ENCODE data around the gene RGS14. TPM values are rescaled to one million over a fixed set of nuclear protein-coding genes. Genes with fewer than 3 reads are reported as not detected.

The RGS14 gene
- total and polyA plus RNA-seq, 2 donors (not counting 3 experiments of a cell fraction or from before 2014, with no cell fraction given), result 4.3 to 7.3 TPM

DNA sequence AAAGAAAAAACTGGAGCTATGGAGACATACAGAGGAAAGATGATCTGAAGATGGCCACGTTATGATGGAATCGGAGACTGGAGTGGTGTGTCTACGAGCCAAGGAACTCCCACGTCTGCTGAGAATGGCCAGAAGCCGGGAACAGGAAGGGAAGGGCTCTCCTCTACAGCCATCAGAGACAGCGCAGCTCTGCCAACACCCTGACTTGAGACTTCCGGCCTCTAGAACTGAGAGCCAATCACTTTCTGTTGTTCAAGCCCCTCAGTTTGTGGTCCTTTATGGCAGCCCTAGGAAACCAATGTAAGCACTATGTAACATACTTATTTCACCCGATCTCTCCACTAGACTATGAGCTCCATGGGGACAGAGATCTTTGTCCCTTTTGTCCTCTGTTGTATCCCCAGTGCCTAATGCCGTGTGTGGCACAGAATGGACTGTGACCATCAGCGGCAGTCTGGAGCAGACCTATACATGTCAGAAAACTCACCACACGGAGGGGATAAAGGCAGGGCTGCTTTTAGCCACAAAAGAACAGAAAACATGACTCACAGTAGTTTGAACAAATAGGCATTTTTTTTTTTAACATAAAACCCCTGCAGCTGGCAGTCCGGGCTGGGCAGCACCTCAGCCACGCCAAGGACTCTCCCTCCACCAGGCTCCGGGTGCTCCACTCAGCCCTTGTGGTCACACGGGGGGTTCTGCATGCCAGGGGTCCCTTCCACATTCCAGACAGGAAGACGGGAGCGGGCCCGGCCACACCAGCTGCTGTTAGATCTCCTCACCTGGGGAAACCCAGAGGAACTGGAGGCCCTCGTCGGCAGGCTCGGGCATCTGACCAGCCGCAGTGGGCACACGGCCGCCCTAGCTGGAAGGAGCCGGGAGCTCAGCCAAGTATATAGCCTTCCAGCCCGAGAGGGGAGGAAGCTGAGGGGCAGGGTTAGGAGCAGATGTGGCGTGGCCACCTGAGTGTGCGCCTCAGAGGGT, 29.9 kb upstream of the RGS14 start:
- peak overlapping the region in 1 of 3 experiments; percentile 36 for H3K4me3 ChIP-seq (replicated peaks in 1 of 3; ENCODE audit: insufficient read depth in 1 of 3, low read depth in 1 of 3, low read length in 3 of 3)
- DNase-seq (ENCODE audit: low read depth, low spot score), result peak; percentile 79
- dilution Hi-C loops (cut with MboI; ENCODE audit: extremely low pct_ligation_motif_present, low sequenced_read_pairs), result no loop called here
- peak overlapping the region; percentile 77 for H3K27ac ChIP-seq (ENCODE audit: insufficient read depth, low read depth, low read length)
- peak overlapping the region; percentile 60 for H3K9ac ChIP-seq (replicated peaks; ENCODE audit: extremely low read depth, insufficient read depth, low read length)
- no peaks in the 10 kb centered on the region for H3K9me1 ChIP-seq (replicated peaks; ENCODE audit: control insufficient read depth, extremely low read depth, insufficient read depth, low read length)
- no TSS peak for BruUV-seq (replicated peaks)
- ChIA-PET POLR2A (interaction anchor here (0.6 kb wide), 1 partner anchor 181 kb away, joined by 3 read pairs; no protein-coding TSS in a partner anchor), CTCF (interaction anchor here (0.8 to 2.8 kb wide), 16 partner anchors 8 to 214 kb away, joined by 3 to 29 read pairs (median 4); partner anchors contain the start of gene MXD3)
- H3K36me3 ChIP-seq (ENCODE audit: control insufficient read depth in 2 of 2, extremely low read depth in 1 of 2, insufficient read depth in 2 of 2, low read length in 2 of 2), result peaks cover 0 to 7% of the 10 kb centered on the region in 2 experiments
- peaks cover 22% of the 10 kb centered on the region for H3K4me1 ChIP-seq (ENCODE audit: control insufficient read depth, extremely low read depth, insufficient read depth, low read length)
- no peaks in the 10 kb centered on the region for H3K79me2 ChIP-seq (ENCODE audit: control insufficient read depth, insufficient read depth, low read length)
- H3K9me3 ChIP-seq (replicated peaks; ENCODE audit: control insufficient read depth, insufficient read depth, low read length), result no peaks in the 10 kb centered on the region
- intact Hi-C loops (cut with micrococcal nuclease), result loop anchor here (1.0 kb wide), 2 partner anchors 23 to 42 kb away; partner anchors contain the start of gene LMAN2
- no peaks in the 10 kb centered on the region for H4K20me1 ChIP-seq (replicated peaks; ENCODE audit: control insufficient read depth, extremely low read depth, insufficient read depth, low read length)
- TF ChIP-seq JUN (IDR thresholded peaks at IDR 0.05; ENCODE audit: borderline replicate concordance, insufficient read depth, insufficient read length, low read depth), result peak; percentile 22
- TF ChIP-seq POLR2A (IDR thresholded peaks at IDR 0.05; ENCODE audit: low read depth, low read length), result peak; percentile 50
- no peak for TF ChIP-seq MYC (IDR thresholded peaks at IDR 0.05; ENCODE audit: low read depth, low read length)
- peak; percentile 27 for TF ChIP-seq POLR2AphosphoS5 (IDR thresholded peaks at IDR 0.05; ENCODE audit: insufficient read depth, low read depth, low read length)
- H3K4me2 ChIP-seq (ENCODE audit: insufficient read depth, low read length), result peak overlapping the region; percentile 75
- peak overlapping the region; percentile 87 for H2AFZ ChIP-seq (ENCODE audit: low read depth, low read length)
- FAIRE-seq, result peak; percentile 97
- H3K27me3 ChIP-seq (ENCODE audit: control insufficient read depth in 2 of 2, insufficient read depth in 2 of 2, low read length in 2 of 2), result no peaks in the 10 kb centered on the region

DNA sequence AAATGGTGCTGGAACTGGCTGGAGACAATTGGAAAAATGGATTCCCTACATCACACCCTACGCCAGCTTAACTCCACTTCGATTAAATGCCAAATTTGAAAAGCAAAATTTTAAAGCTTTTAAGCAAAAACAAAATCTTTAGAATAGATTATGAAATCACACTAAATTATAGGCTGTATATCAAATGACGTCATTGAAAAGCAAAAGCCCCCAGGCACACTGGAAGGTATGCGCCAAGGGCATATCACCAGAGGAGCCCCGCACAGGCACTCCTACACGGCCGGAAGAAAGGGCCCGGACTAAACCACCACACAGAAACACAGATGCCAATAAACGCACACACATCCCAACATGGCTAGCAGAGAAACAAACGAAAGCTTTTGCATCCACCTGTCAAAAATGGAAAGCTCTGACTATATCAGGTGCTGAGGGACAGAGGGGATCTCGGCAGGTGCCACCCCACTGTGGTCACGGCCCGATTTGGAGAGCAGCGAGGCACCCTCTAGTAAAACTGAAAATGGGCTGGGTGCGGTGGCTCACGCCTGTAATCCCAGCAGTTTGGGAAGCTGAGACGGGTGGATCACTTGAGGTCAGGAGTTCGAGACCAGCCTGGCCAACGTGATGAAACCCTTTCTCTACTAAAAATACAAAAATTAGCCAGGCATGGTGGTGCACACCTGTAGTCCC, 29.0 kb upstream of the RGS14 start:
- no peak for TF ChIP-seq GATA2 (IDR thresholded peaks at IDR 0.05; ENCODE audit: insufficient read depth, insufficient read length, low read depth, low read length)
- TF ChIP-seq CTCF (IDR thresholded peaks at IDR 0.05; ENCODE audit: extremely low read depth in 1 of 2, insufficient read depth in 1 of 2, low read depth in 1 of 2, low read length in 2 of 2), result no peak
- no peak for TF ChIP-seq MAX (IDR thresholded peaks at IDR 0.05; ENCODE audit: insufficient read depth, insufficient read length)
- TF ChIP-seq POLR2A (IDR thresholded peaks at IDR 0.05; ENCODE audit: low read depth, low read length), result no peak
- TF ChIP-seq JUN (IDR thresholded peaks at IDR 0.05; ENCODE audit: borderline replicate concordance, insufficient read depth, insufficient read length, low read depth), result no peak
- no peak for TF ChIP-seq MYC (IDR thresholded peaks at IDR 0.05; ENCODE audit: low read depth, low read length)
- no peak for TF ChIP-seq POLR2AphosphoS5 (IDR thresholded peaks at IDR 0.05; ENCODE audit: insufficient read depth, low read depth, low read length)
- no peak for TF ChIP-seq EZH2 (IDR thresholded peaks at IDR 0.05; ENCODE audit: borderline replicate concordance, low read depth, low read length, severe bottlenecking)
- no peak for TF ChIP-seq FOS (IDR thresholded peaks at IDR 0.05; ENCODE audit: borderline replicate concordance, insufficient read depth, low read length)
- Histone ChIP-seq H3K9ac (replicated peaks; ENCODE audit: extremely low read depth, insufficient read depth, low read length) (no peak overlapping the region), H3K4me1 (ENCODE audit: control insufficient read depth, extremely low read depth, insufficient read depth, low read length) (peaks cover 22% of the 10 kb centered on the region), H3K4me2 (ENCODE audit: insufficient read depth, low read length) (no peak overlapping the region), H3K79me2 (ENCODE audit: control insufficient read depth, insufficient read depth, low read length) (no peaks in the 10 kb centered on the region), H4K20me1 (replicated peaks; ENCODE audit: control insufficient read depth, extremely low read depth, insufficient read depth, low read length) (no peaks in the 10 kb centered on the region), H2AFZ (ENCODE audit: low read depth, low read length) (no peak overlapping the region), H3K4me3 (replicated peaks in 1 of 3; ENCODE audit: insufficient read depth in 1 of 3, low read depth in 1 of 3, low read length in 3 of 3) (no peak overlapping the region), H3K9me3 (replicated peaks; ENCODE audit: control insufficient read depth, insufficient read depth, low read length) (no peaks in the 10 kb centered on the region), H3K9me1 (replicated peaks; ENCODE audit: control insufficient read depth, extremely low read depth, insufficient read depth, low read length) (no peaks in the 10 kb centered on the region), H3K36me3 (ENCODE audit: control insufficient read depth in 2 of 2, extremely low read depth in 1 of 2, insufficient read depth in 2 of 2, low read length in 2 of 2) (peaks cover 0 to 15% of the 10 kb centered on the region in 2 experiments), H3K27ac (ENCODE audit: insufficient read depth, low read depth, low read length) (peak overlapping the region; percentile 77), H3K27me3 (ENCODE audit: control insufficient read depth in 2 of 2, insufficient read depth in 2 of 2, low read length in 2 of 2) (no peaks in the 10 kb centered on the region)
- intact Hi-C loops (cut with micrococcal nuclease), result loop anchor here (1.0 kb wide), 1 partner anchor 42 kb away; no protein-coding TSS in a partner anchor
- no TSS peak for BruUV-seq (replicated peaks)
- ChIA-PET CTCF (interaction anchor here (0.8 to 2.8 kb wide), 14 partner anchors 10 to 215 kb away, joined by 3 to 29 read pairs (median 4); partner anchors contain the start of gene MXD3), POLR2A (interaction anchor here (0.6 kb wide), 1 partner anchor 180 kb away, joined by 3 read pairs; no protein-coding TSS in a partner anchor)
- DNase-seq (ENCODE audit: low read depth, low spot score) (no peak), FAIRE-seq (no peak)
- dilution Hi-C loops (cut with MboI; ENCODE audit: extremely low pct_ligation_motif_present, low sequenced_read_pairs), result no loop called here
